Breast epithelium (tissue), 3 donors: ENCODE data around the gene QRFP.

Source experiments
- POLR2A ChIP-seq: fragments of 450-650 bp; IDR thresholded peaks from one replicate; pipeline ENCODE4 v1.6.1; 2016; ENCODE audit warnings: antibody characterized with exemption, mild to moderate bottlenecking, moderate library complexity
- POLR2AphosphoS5 ChIP-seq, 3 donors: sonication (generic); formaldehyde crosslinking; IDR thresholded peaks; one replicate each; pipeline ENCODE4 v1.6.1; 2017; ENCODE audit warnings: antibody characterized with exemption in 3 of 3

DNA sequence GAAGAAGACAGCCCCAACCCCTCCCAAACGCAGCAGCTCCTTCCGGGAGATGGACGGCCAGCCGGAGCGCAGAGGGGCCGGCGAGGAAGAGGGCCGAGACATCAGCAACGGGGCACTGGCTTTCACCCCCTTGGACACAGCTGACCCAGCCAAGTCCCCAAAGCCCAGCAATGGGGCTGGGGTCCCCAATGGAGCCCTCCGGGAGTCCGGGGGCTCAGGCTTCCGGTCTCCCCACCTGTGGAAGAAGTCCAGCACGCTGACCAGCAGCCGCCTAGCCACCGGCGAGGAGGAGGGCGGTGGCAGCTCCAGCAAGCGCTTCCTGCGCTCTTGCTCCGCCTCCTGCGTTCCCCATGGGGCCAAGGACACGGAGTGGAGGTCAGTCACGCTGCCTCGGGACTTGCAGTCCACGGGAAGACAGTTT is 12.5 kb downstream of the QRFP start:
- TF ChIP-seq POLR2A, result no peak
- no peak for TF ChIP-seq POLR2AphosphoS5 (IDR thresholded peaks at IDR 0.05)
